Spleen (tissue), 3 donors: ENCODE results near the gene GJC3.

Source experiments
- POLR2A ChIP-seq, 3 donors: fragments of 450-650 bp; IDR thresholded peaks; one replicate each; pipeline ENCODE4 v1.5.1; 2017; ENCODE audit warnings: antibody characterized with exemption in 3 of 3, mild to moderate bottlenecking in 1 of 3
- POLR2AphosphoS5 ChIP-seq, 3 donors: sonication (generic); formaldehyde crosslinking; IDR thresholded peaks; one replicate each; pipeline ENCODE4 v1.5.1; 2017; ENCODE audit warnings: antibody characterized with exemption in 3 of 3

DNA sequence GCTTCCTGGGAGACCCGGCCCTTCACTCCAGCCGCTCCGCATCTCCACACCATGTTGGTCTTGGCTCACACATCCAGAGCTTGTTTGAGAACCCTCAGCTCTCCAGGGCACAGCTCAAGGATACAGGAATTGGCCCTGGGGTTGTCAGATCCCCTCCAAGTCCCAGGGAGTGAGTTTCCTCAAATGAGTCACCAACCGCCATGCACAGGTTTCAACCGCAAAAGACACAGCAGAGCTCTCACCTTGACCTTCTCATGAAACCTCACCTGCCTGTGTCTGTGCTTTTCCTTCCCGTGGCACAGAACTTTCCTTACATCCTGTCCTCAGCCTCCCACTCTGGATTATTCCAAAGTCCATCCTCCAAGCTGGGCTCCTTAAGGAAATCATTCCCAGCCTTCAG lies 25.8 kb upstream of the GJC3 start:
- TF ChIP-seq POLR2A (IDR thresholded peaks at IDR 0.05) (no peak), POLR2AphosphoS5 (IDR thresholded peaks at IDR 0.05) (no peak)
